Measurements from ENCODE around the gene ADCY3. TPM values are rescaled to one million over a fixed set of nuclear protein-coding genes. Genes with fewer than 3 reads are reported as not detected.

ADCY3 gene
- total and polyA plus RNA-seq, 9 of the 15 experiments (the other 6 are each of a cell fraction or from before 2014, with no cell fraction given), result 1.5 to 54.8 (median 26.3) TPM

DNA sequence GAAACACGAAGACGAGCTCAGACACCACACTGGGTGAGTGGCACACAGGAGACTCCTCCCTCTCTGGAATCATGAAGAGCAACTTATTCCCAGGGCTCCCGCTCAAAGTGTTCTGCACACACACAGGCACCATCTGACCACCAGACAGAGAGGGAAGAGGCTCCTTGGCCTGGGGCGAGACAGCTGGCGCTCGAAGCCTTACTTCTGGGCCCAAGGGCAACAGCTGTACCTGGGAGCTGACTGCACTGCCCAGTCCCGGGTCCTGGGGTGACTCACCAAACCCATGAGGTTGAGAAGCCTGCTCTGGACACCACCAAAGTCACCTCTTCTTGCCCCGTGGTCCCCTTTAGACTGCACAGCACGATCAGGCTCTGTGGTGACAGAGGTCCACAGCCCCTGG is 42.4 kb downstream of the ADCY3 start:
- in situ Hi-C loops (cut with MboI) (no loop called here), intact Hi-C loops (cut with micrococcal nuclease) (no loop called here)
- ChIA-PET CTCF (ENCODE audit: low intra/inter-chr PET ratio) (no interaction called here), POLR2A (no interaction called here)
- H3K27me3 ChIP-seq (ENCODE audit: control insufficient read depth in 2 of 2, insufficient read depth in 2 of 2, low read length in 2 of 2), result no peaks in the 10 kb centered on the region
- H3K4me1 ChIP-seq (replicated peaks in 1 of 2; ENCODE audit: control insufficient read depth in 2 of 2, insufficient read depth in 2 of 2, low read length in 2 of 2), result peaks cover 3 to 14% of the 10 kb centered on the region in 2 experiments; a peak in 3 of 5 replicates
- TF ChIP-seq STAT5A (IDR thresholded peaks at IDR 0.05; ENCODE audit: borderline replicate concordance, low read length) (no peak), ZNF121 (CRISPR knock-in tag; conservative IDR thresholded peaks at IDR 0.05) (0 out of 2 replicates have a peak, but pooled peaks have one; percentile 21)
- FAIRE-seq (no peak), DNase-seq (ENCODE audit: extremely low read depth in 1 of 4, low spot score in 3 of 4) (no peak), ATAC-seq (no peak)
- no TSS peak for BruUV-seq (replicated peaks)
- H3K4me2 ChIP-seq (ENCODE audit: insufficient read depth, low read length), result no peak overlapping the region
- H2AFZ ChIP-seq (ENCODE audit: low read depth, low read length), result no peak overlapping the region
- peaks cover 3% of the 10 kb centered on the region; the same call in 1 of the 3 replicates for H3K79me2 ChIP-seq (ENCODE audit: control insufficient read depth, insufficient read depth, low read length)
- H3K9me1 ChIP-seq (ENCODE audit: control insufficient read depth, insufficient read depth, low read length), result no peaks in the 10 kb centered on the region
- peaks cover 2% of the 10 kb centered on the region; the same call in 1 of the 2 replicates for H4K20me1 ChIP-seq (replicated peaks; ENCODE audit: control insufficient read depth, insufficient read depth, low read length)
- no peaks in the 10 kb centered on the region for H3K9me3 ChIP-seq (replicated peaks; ENCODE audit: control insufficient read depth, insufficient read depth, low read depth, low read length)
- H3K27ac ChIP-seq (ENCODE audit: extremely low read depth, low read depth, low read length), result no peak overlapping the region
- no peaks in the 10 kb centered on the region for H3K36me3 ChIP-seq (ENCODE audit: control insufficient read depth, insufficient read depth, low read length)
- no peak overlapping the region for H3K9ac ChIP-seq (ENCODE audit: insufficient read depth in 1 of 2, low read depth in 2 of 2, low read length in 2 of 2)
- WGBS (ENCODE audit: insufficient coverage, low coverage, missing lambda C conversion rate), result 71% methylated on average over 9 of the region's 9 CpGs
- no peak overlapping the region for H3K4me3 ChIP-seq

DNA sequence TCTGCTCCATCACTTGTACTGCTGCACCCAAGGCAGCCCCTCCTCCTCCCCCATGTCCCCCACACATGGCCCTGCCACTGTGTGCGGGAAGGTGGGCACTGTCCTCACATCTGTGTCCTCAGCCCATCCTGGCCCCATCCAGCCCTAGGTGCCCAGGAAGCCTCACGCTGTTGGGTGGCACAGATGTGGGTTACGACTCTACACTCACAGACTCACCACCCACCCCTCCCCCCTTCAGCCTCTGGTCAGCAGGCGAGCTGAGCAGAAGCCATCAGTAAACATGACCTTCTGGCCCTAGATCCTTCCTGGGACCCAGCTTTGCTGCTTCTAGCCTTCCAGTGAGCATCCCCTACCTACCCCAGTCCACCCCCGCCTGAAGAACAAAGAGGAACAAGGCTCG is 43.0 kb downstream of the ADCY3 start:
- Histone ChIP-seq H3K27me3 (ENCODE audit: control insufficient read depth in 2 of 2, insufficient read depth in 2 of 2, low read length in 2 of 2) (no peaks in the 10 kb centered on the region), H3K4me1 (replicated peaks in 1 of 2; ENCODE audit: control insufficient read depth in 2 of 2, insufficient read depth in 2 of 2, low read length in 2 of 2) (peaks cover 3 to 14% of the 10 kb centered on the region in 2 experiments; a peak in 3 of 5 replicates), H2AFZ (ENCODE audit: low read depth, low read length) (no peak overlapping the region), H3K4me2 (ENCODE audit: insufficient read depth, low read length) (no peak overlapping the region), H3K9ac (ENCODE audit: insufficient read depth in 1 of 2, low read depth in 2 of 2, low read length in 2 of 2) (peak overlapping the region in 1 of 2 experiments; percentile 48; a peak in 1 of 4 replicates), H3K27ac (ENCODE audit: extremely low read depth, low read depth, low read length) (no peak overlapping the region), H3K36me3 (ENCODE audit: control insufficient read depth, insufficient read depth, low read length) (peaks cover 5% of the 10 kb centered on the region; the same call in 1 of the 3 replicates), H3K4me3 (no peak overlapping the region), H3K9me3 (replicated peaks; ENCODE audit: control insufficient read depth, insufficient read depth, low read depth, low read length) (no peaks in the 10 kb centered on the region), H3K79me2 (ENCODE audit: control insufficient read depth, insufficient read depth, low read length) (peaks cover 3% of the 10 kb centered on the region; the same call in 1 of the 3 replicates), H3K9me1 (ENCODE audit: control insufficient read depth, insufficient read depth, low read length) (no peaks in the 10 kb centered on the region), H4K20me1 (replicated peaks; ENCODE audit: control insufficient read depth, insufficient read depth, low read length) (peaks cover 2% of the 10 kb centered on the region; the same call in 1 of the 2 replicates)
- no peak for DNase-seq (ENCODE audit: extremely low read depth in 1 of 4, low spot score in 3 of 4)
- ATAC-seq, result no peak
- no peak for TF ChIP-seq CTCF (IDR thresholded peaks at IDR 0.05 in 2 of 3, conservative IDR thresholded peaks at IDR 0.05 in 1 of 3; ENCODE audit: insufficient read depth in 2 of 3, low read depth in 1 of 3, low read length in 3 of 3)
- TF ChIP-seq KDM5B (IDR thresholded peaks at IDR 0.05; ENCODE audit: insufficient replicate concordance, low read depth, low read length), result no peak
- TF ChIP-seq, protein P1, sequence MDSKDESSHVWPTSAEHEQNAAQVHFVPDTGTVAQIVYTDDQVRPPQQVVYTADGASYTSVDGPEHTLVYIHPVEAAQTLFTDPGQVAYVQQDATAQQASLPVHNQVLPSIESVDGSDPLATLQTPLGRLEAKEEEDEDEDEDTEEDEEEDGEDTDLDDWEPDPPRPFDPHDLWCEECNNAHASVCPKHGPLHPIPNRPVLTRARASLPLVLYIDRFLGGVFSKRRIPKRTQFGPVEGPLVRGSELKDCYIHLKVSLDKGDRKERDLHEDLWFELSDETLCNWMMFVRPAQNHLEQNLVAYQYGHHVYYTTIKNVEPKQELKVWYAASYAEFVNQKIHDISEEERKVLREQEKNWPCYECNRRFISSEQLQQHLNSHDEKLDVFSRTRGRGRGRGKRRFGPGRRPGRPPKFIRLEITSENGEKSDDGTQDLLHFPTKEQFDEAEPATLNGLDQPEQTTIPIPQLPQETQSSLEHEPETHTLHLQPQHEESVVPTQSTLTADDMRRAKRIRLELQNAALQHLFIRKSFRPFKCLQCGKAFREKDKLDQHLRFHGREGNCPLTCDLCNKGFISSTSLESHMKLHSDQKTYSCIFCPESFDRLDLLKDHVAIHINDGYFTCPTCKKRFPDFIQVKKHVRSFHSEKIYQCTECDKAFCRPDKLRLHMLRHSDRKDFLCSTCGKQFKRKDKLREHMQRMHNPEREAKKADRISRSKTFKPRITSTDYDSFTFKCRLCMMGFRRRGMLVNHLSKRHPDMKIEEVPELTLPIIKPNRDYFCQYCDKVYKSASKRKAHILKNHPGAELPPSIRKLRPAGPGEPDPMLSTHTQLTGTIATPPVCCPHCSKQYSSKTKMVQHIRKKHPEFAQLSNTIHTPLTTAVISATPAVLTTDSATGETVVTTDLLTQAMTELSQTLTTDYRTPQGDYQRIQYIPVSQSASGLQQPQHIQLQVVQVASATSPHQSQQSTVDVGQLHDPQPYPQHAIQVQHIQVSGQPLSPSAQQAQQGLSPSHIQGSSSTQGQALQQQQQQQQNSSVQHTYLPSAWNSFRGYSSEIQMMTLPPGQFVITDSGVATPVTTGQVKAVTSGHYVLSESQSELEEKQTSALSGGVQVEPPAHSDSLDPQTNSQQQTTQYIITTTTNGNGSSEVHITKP (IDR thresholded peaks at IDR 0.05; ENCODE audit: partially characterized antibody), result no peak
- no peak for TF ChIP-seq ZNF551 (CRISPR knock-in tag; IDR thresholded peaks at IDR 0.05)
- no peak for TF ChIP-seq ETV6 (IDR thresholded peaks at IDR 0.05; ENCODE audit: borderline replicate concordance in 1 of 2, low read depth in 2 of 2, low read length in 1 of 2)
- TF ChIP-seq ETV6 (CRISPR knock-in tag; IDR thresholded peaks at IDR 0.05; ENCODE audit: borderline replicate concordance), result no peak
- no peak for TF ChIP-seq NCOA4 (IDR thresholded peaks at IDR 0.05; ENCODE audit: partially characterized antibody)
- TF ChIP-seq ESRRA (IDR thresholded peaks at IDR 0.05; ENCODE audit: borderline replicate concordance, low read depth), result no peak
- no TSS peak for BruUV-seq (replicated peaks)
- 90% methylated on average over 4 of the region's 6 CpGs for WGBS (ENCODE audit: insufficient coverage, low coverage, missing lambda C conversion rate)
- CTCF ChIA-PET (ENCODE audit: low intra/inter-chr PET ratio), result no interaction called here
- in situ Hi-C loops (cut with MboI), result no loop called here
- intact Hi-C loops (cut with micrococcal nuclease), result no loop called here
- POLR2A ChIA-PET, result no interaction called here
- no peak for FAIRE-seq
